IPS-15b (cell line): ENCODE measurements around the gene ADAM8.

Source experiments
- H3K27me3 ChIP-seq: one replicate; pipeline ENCODE4 v1.6.1; 2013; ENCODE audit warnings: low read length; ENCODE audit not compliant: control insufficient read depth, insufficient read depth
- H3K36me3 ChIP-seq: one replicate; pipeline ENCODE4 v1.6.1; 2013; ENCODE audit warnings: low read length; ENCODE audit not compliant: control insufficient read depth, insufficient read depth
- H3K4me1 ChIP-seq: one replicate; pipeline ENCODE4 v1.6.1; 2013; ENCODE audit warnings: mild to moderate bottlenecking, low read length; ENCODE audit not compliant: control insufficient read depth, insufficient read depth
- H3K4me3 ChIP-seq: one replicate; pipeline ENCODE4 v1.5.1; 2013; ENCODE audit warnings: low read depth, low read length
- H3K9ac ChIP-seq: one replicate; pipeline ENCODE4 v1.6.1; 2013; ENCODE audit warnings: low read depth, mild to moderate bottlenecking, low read length
- H3K9me3 ChIP-seq: one replicate; pipeline ENCODE4 v1.6.1; 2013; ENCODE audit warnings: mild to moderate bottlenecking, low read length; ENCODE audit not compliant: control insufficient read depth, insufficient read depth

ADAM8 gene

GRCh38 chr10:133218891-133219290 lies 57.8 kb downstream of the ADAM8 start:
- H3K27me3 ChIP-seq, result no peaks in the 10 kb centered on the region
- peak overlapping the region; percentile 47 for H3K9ac ChIP-seq
- peaks cover 12% of the 10 kb centered on the region for H3K36me3 ChIP-seq
- H3K9me3 ChIP-seq, result no peaks in the 10 kb centered on the region
- no peaks in the 10 kb centered on the region for H3K4me1 ChIP-seq
- no peak overlapping the region for H3K4me3 ChIP-seq

- Histone ChIP-seq H3K9me3 (no peaks in the 10 kb centered on the region), H3K9ac (peak overlapping the region; percentile 4), H3K4me3 (no peak overlapping the region), H3K36me3 (peaks cover 14% of the 10 kb centered on the region), H3K27me3 (no peaks in the 10 kb centered on the region), H3K4me1 (no peaks in the 10 kb centered on the region)
These were observed 58.7 kb downstream of the ADAM8 start for GRCh38 chr10:133217800-133218589.

GRCh38 chr10:133216776-133217175 lies 59.9 kb downstream of the ADAM8 start:
- no peak overlapping the region for H3K9ac ChIP-seq
- H3K36me3 ChIP-seq, result peaks cover 14% of the 10 kb centered on the region
- no peaks in the 10 kb centered on the region for H3K4me1 ChIP-seq
- no peaks in the 10 kb centered on the region for H3K27me3 ChIP-seq
- no peak overlapping the region for H3K4me3 ChIP-seq
- no peaks in the 10 kb centered on the region for H3K9me3 ChIP-seq

- H3K9ac ChIP-seq, result no peak overlapping the region
- no peak overlapping the region for H3K4me3 ChIP-seq
- H3K36me3 ChIP-seq, result peaks cover 14% of the 10 kb centered on the region
- no peaks in the 10 kb centered on the region for H3K9me3 ChIP-seq
- H3K27me3 ChIP-seq, result no peaks in the 10 kb centered on the region
- no peaks in the 10 kb centered on the region for H3K4me1 ChIP-seq
These were observed 61.1 kb downstream of the ADAM8 start for GRCh38 chr10:133215586-133215985.

GRCh38 chr10:133214468-133215410 lies 61.9 kb downstream of the ADAM8 start:
- Histone ChIP-seq H3K4me3 (no peak overlapping the region), H3K9me3 (no peaks in the 10 kb centered on the region), H3K9ac (no peak overlapping the region), H3K36me3 (peaks cover 14% of the 10 kb centered on the region), H3K4me1 (no peaks in the 10 kb centered on the region), H3K27me3 (no peaks in the 10 kb centered on the region)

- Histone ChIP-seq H3K4me3 (no peak overlapping the region), H3K4me1 (no peaks in the 10 kb centered on the region), H3K36me3 (peaks cover 14% of the 10 kb centered on the region), H3K9me3 (no peaks in the 10 kb centered on the region), H3K9ac (no peak overlapping the region), H3K27me3 (no peaks in the 10 kb centered on the region)
These were observed 62.8 kb downstream of the ADAM8 start for GRCh38 chr10:133213641-133214467.

GRCh38 chr10:133212853-133213494 lies 63.7 kb downstream of the ADAM8 start:
- H3K4me1 ChIP-seq, result no peaks in the 10 kb centered on the region
- no peaks in the 10 kb centered on the region for H3K27me3 ChIP-seq
- no peak overlapping the region for H3K9ac ChIP-seq
- H3K9me3 ChIP-seq, result no peaks in the 10 kb centered on the region
- peaks cover 14% of the 10 kb centered on the region for H3K36me3 ChIP-seq
- H3K4me3 ChIP-seq, result no peak overlapping the region
